Measurements from ENCODE around the gene TMEM107. TPM values are rescaled to one million over a fixed set of nuclear protein-coding genes. Genes with fewer than 3 reads are reported as not detected.

Gene TMEM107
- 10 to 100 TPM; 13.7 to 21.4 (median 19.4) TPM for total RNA-seq

DNA sequence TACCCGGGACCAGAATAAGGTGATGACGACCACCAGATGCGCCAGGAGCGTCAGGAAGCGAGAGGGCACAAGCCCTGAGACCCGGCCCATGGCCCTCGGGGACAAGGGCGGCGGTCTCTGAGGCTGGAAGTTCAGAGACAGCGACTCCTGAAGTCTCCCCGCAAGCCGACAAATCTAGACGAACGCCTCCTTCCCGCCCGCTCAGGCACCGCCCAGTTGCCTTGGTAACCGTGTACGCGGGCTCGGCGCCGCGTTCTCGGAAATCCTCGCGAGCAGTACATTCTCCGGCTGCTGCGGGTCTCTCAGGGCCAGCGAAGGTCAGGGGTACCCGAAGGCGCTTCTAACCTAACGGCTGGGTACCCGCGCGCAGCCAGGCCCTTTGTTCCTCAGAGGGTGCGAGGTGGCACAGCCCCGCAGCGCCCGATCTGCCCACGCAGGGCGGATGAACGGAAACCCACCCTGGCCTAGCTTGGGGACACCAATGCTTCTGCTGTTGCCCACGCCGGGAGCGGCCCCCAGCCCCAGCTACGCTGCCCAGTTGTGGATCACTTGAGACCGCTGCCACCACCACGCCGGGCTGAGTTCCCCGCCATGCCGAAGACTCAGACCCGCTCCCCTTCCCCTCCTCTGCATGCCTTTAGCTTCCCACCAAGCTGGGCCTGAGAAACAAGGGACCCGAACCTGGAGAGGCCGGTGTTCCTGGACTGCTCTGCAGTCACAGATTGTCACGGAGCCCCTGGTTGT lies at the start of gene TMEM107:
Gene TMEM107 (minus strand): TSS at position 184 of the 744 bp plus-strand sequence. CDS start 94 bp downstream, at position 90.
- peak; percentile 94 to 96 for DNase-seq (ENCODE audit: low spot score in 2 of 2)
- TF ChIP-seq POLR2AphosphoS5 (IDR thresholded peaks at IDR 0.05) (no peak), EP300 (IDR thresholded peaks at IDR 0.05) (no peak)
- TF ChIP-seq, protein P1, sequence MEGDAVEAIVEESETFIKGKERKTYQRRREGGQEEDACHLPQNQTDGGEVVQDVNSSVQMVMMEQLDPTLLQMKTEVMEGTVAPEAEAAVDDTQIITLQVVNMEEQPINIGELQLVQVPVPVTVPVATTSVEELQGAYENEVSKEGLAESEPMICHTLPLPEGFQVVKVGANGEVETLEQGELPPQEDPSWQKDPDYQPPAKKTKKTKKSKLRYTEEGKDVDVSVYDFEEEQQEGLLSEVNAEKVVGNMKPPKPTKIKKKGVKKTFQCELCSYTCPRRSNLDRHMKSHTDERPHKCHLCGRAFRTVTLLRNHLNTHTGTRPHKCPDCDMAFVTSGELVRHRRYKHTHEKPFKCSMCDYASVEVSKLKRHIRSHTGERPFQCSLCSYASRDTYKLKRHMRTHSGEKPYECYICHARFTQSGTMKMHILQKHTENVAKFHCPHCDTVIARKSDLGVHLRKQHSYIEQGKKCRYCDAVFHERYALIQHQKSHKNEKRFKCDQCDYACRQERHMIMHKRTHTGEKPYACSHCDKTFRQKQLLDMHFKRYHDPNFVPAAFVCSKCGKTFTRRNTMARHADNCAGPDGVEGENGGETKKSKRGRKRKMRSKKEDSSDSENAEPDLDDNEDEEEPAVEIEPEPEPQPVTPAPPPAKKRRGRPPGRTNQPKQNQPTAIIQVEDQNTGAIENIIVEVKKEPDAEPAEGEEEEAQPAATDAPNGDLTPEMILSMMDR (IDR thresholded peaks at IDR 0.05) = peak in 1 of 2 donors; percentile 10
- Histone ChIP-seq H3K4me3 (peak within 1 kb of the TSS; percentile 70), H3K27ac (peak within 1 kb of the TSS; percentile 79), H3K36me3 (no peaks in the 10 kb centered on the region), H3K27me3 (no peaks in the 10 kb centered on the region), H3K9me3 (no peaks in the 10 kb centered on the region), H3K4me1 (peaks cover 43% of the 10 kb centered on the region)
- WGBS = 3% methylated on average over 23 of the region's 56 CpGs

DNA sequence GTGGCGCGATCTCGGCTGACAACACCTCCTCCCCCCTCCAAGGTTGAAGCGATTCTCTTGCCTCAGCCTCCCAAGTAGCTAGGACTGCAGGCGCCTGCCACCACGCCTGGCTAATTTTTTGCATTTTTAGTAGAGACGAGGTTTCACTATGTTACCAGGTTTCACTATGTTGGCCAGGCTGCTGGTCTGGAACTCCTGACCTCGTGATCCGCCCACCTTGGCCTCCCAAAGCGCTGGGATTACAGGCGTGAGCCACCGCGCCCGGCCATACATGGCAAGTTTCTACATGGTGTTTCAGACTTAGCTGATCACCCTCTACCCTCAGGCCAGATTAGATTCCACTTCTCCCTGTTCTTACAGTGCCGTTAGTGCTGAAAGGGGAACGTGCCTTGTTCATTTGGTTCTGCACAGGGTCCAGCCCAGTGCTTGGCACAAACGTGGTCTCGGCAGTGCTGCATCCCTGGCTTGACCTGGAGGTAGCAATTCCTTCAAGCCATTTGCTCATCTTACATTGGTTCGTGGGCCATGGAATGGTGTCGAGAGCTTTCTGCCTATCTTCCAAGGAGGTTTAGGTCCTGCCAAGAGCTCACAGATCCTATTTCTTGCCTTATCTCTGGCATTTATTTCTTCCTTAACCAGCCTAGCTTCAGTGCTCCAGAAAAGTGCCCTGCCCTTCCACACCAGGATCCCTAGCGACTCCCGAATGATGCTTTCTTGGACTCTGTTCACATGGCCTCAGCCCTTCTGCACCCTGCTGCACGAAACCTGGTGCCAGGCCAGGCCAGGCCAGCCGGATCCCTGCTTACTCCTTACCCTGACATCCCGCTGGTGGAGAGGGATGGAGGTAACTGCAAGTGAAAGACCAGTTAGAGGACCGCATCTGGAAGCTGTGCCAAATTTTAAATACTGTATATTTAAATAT lies 49.0 kb upstream of the TMEM107 start:
- Histone ChIP-seq H3K4me3 (no peak overlapping the region), H3K27me3 (no peaks in the 10 kb centered on the region), H3K27ac (no peak overlapping the region), H3K36me3 (peaks cover 29% of the 10 kb centered on the region), H3K4me1 (peaks cover 29% of the 10 kb centered on the region), H3K9me3 (no peaks in the 10 kb centered on the region)
- TF ChIP-seq EP300 (IDR thresholded peaks at IDR 0.05) (no peak), POLR2A (IDR thresholded peaks at IDR 0.05) (no peak), POLR2AphosphoS5 (IDR thresholded peaks at IDR 0.05) (no peak)
- TF ChIP-seq, protein P1 (IDR thresholded peaks at IDR 0.05) = no peak
- WGBS = 76% methylated on average over 26 of the region's 26 CpGs
- DNase-seq (ENCODE audit: low spot score in 2 of 2) = no peak

DNA sequence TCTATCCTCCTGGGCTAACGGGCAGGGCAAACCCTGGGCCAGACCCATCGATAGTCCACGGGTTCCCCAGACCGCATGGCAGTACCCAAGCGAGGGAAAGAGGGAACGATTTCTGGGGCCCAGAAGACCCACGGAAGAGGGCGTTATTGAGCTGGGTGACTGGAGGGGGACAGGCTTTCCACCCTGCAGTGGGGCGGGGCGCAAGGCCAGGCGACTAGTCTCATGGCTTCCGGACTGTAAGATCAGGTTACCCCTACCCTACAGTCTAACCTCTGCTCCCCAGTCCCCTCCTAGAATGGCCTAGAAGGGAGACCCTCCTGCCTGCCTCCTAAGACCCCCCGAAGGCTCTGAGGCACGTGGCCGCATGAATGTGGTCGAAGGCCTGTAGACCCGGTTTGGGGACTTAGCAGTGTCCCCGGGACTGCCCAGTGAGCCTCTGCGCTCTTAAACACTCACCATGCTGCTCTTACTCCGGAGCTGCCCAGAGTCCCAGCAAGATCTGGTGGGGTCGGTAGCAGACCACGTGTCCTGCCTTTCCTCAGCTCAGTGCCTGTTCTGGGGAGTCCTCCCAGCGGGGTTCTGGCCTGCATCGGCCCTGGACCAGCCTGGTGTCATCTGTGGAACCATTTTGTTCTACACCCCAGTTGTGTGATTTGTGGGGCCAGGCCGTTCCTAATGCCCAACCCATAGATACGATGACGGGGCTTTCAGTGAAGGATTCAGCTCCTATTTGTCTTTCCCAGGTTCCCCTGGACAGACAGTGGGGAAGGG lies 47.4 kb upstream of the TMEM107 start:
- Histone ChIP-seq H3K4me1 (peaks cover 30% of the 10 kb centered on the region), H3K27ac (peak overlapping the region; percentile 90), H3K27me3 (no peaks in the 10 kb centered on the region), H3K4me3 (peak overlapping the region; percentile 59), H3K36me3 (peaks cover 13% of the 10 kb centered on the region), H3K9me3 (no peaks in the 10 kb centered on the region)
- DNase-seq (ENCODE audit: low spot score in 2 of 2) = peak; percentile 85 to 87
- TF ChIP-seq POLR2AphosphoS5 (IDR thresholded peaks at IDR 0.05) = no peak
- TF ChIP-seq POLR2A (IDR thresholded peaks at IDR 0.05) = peak in 1 of 2 donors; percentile 16
- no peak for TF ChIP-seq EP300 (IDR thresholded peaks at IDR 0.05)
- WGBS = 4% methylated on average over 23 of the region's 27 CpGs

DNA sequence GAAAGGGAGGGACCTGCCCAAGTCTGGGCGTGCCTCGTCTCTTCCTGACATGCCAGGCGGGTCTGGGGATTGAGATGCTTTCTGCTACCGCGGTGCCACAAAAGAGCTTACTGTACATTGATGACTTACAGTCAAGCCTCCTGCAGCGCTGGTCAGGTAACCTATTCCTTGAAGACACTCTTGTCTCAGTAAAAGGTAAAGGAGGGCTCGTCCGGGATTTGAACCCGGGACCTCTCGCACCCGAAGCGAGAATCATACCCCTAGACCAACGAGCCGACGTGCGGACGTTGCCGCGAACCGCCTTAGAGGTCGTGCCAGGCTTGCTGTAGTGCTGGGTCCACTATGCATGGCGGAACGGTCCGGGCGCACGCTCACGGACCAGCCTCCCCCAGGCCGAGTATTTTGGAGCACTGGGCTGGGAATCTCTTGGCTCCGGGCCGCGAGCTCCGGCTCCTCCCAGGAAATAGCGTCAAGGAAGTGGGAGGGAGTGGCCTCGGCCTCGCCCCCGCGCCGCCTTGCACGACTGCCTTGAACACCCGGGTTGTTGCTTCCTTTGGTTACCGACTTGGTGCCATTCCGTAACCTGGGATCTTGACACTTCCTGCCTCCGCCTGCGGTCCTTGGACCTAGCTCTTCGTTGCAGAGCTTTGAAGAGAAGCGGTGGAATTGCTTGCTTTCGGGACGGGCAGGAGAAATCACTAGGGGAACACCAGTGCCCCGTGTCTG lies 46.6 kb upstream of the TMEM107 start:
- H3K9me3 ChIP-seq = no peaks in the 10 kb centered on the region
- peaks cover 30% of the 10 kb centered on the region for H3K4me1 ChIP-seq
- peak overlapping the region; percentile 90 for H3K27ac ChIP-seq
- peaks cover 5% of the 10 kb centered on the region for H3K36me3 ChIP-seq
- DNase-seq (ENCODE audit: low spot score in 2 of 2) = peak; percentile 97 to 98
- peak overlapping the region; percentile 59 for H3K4me3 ChIP-seq
- under 1% methylated on average over 17 of the region's 49 CpGs for WGBS
- H3K27me3 ChIP-seq = no peaks in the 10 kb centered on the region
- TF ChIP-seq POLR2A (IDR thresholded peaks at IDR 0.05) = peak in 1 of 2 donors; percentile 50
- no peak for TF ChIP-seq EP300 (IDR thresholded peaks at IDR 0.05)
- peak in 2 of 3 donors; percentile 10 to 57 for TF ChIP-seq POLR2AphosphoS5 (IDR thresholded peaks at IDR 0.05)
- TF ChIP-seq, protein P1 (IDR thresholded peaks at IDR 0.05) = no peak

GRCh38 chr17:8222380-8222629 lies 46.1 kb upstream of the TMEM107 start:
- no peak for DNase-seq (ENCODE audit: low spot score in 2 of 2)
- Histone ChIP-seq H3K27me3 (no peaks in the 10 kb centered on the region), H3K4me1 (peaks cover 29% of the 10 kb centered on the region), H3K4me3 (peak overlapping the region; percentile 59), H3K36me3 (peaks cover under 1% of the 10 kb centered on the region), H3K27ac (peak overlapping the region; percentile 90), H3K9me3 (no peaks in the 10 kb centered on the region)
- TF ChIP-seq POLR2A (IDR thresholded peaks at IDR 0.05) (no peak), EP300 (IDR thresholded peaks at IDR 0.05) (no peak), POLR2AphosphoS5 (IDR thresholded peaks at IDR 0.05) (no peak)
- TF ChIP-seq, protein P1 (IDR thresholded peaks at IDR 0.05) = no peak
- WGBS = 0% methylated on average over 8 of the region's 9 CpGs
